ENCODE results near the gene LIN7C.

Gene LIN7C

GRCh38 chr11:27470166-27470565 lies 36.4 kb downstream of the LIN7C start:
- Histone ChIP-seq H2AFZ (ENCODE audit: low read length) (no peak overlapping the region), H3K79me2 (ENCODE audit: insufficient read depth, low read length) (no peaks in the 10 kb centered on the region), H3K36me3 (ENCODE audit: insufficient read depth, low read length) (no peaks in the 10 kb centered on the region), H3K4me1 (ENCODE audit: insufficient read depth, low read length, poor library complexity, severe bottlenecking) (no peaks in the 10 kb centered on the region), H3K9ac (ENCODE audit: low read depth, low read length, poor library complexity, severe bottlenecking) (no peak overlapping the region), H3K9me2 (replicated peaks; ENCODE audit: low read depth, low read length) (no peaks in the 10 kb centered on the region), H3F3A (ENCODE audit: low read depth) (no peaks in the 10 kb centered on the region), H3K4me3 (ENCODE audit: low read length, poor library complexity, severe bottlenecking) (no peak overlapping the region), H3K4me2 (ENCODE audit: low read depth, low read length, poor library complexity, severe bottlenecking) (no peak overlapping the region), H3K27me3 (ENCODE audit: insufficient read depth, low read length, poor library complexity, severe bottlenecking) (no peaks in the 10 kb centered on the region), H3K9me3 (ENCODE audit: insufficient read depth, low read depth, low read length) (no peaks in the 10 kb centered on the region), H4K20me1 (ENCODE audit: insufficient read depth, low read length, poor library complexity, severe bottlenecking) (no peaks in the 10 kb centered on the region)
- TF ChIP-seq CTCF (conservative IDR thresholded peaks at IDR 0.05; ENCODE audit: low read length), result no peak
- no peak for TF ChIP-seq EZH2phosphoT487 (IDR thresholded peaks at IDR 0.05; ENCODE audit: borderline replicate concordance)

- Histone ChIP-seq H3K4me1 (ENCODE audit: insufficient read depth, low read length, poor library complexity, severe bottlenecking) (no peaks in the 10 kb centered on the region), H3K4me3 (ENCODE audit: low read length, poor library complexity, severe bottlenecking) (no peak overlapping the region), H3K79me2 (ENCODE audit: insufficient read depth, low read length) (no peaks in the 10 kb centered on the region), H3K9me2 (replicated peaks; ENCODE audit: low read depth, low read length) (no peaks in the 10 kb centered on the region), H4K20me1 (ENCODE audit: insufficient read depth, low read length, poor library complexity, severe bottlenecking) (no peaks in the 10 kb centered on the region), H3K36me3 (ENCODE audit: insufficient read depth, low read length) (no peaks in the 10 kb centered on the region), H3F3A (ENCODE audit: low read depth) (no peaks in the 10 kb centered on the region), H3K9ac (ENCODE audit: low read depth, low read length, poor library complexity, severe bottlenecking) (no peak overlapping the region), H3K9me3 (ENCODE audit: insufficient read depth, low read depth, low read length) (no peaks in the 10 kb centered on the region), H2AFZ (ENCODE audit: low read length) (no peak overlapping the region), H3K27me3 (ENCODE audit: insufficient read depth, low read length, poor library complexity, severe bottlenecking) (no peaks in the 10 kb centered on the region), H3K4me2 (ENCODE audit: low read depth, low read length, poor library complexity, severe bottlenecking) (no peak overlapping the region)
- TF ChIP-seq EZH2phosphoT487 (IDR thresholded peaks at IDR 0.05; ENCODE audit: borderline replicate concordance), result no peak
- no peak for TF ChIP-seq CTCF (conservative IDR thresholded peaks at IDR 0.05; ENCODE audit: low read length)
These were observed 37.4 kb downstream of the LIN7C start for GRCh38 chr11:27468995-27469695.

GRCh38 chr11:27468209-27468994 lies 38.2 kb downstream of the LIN7C start:
- H3F3A ChIP-seq (ENCODE audit: low read depth), result no peaks in the 10 kb centered on the region
- H3K4me3 ChIP-seq (ENCODE audit: low read length, poor library complexity, severe bottlenecking), result no peak overlapping the region
- H3K79me2 ChIP-seq (ENCODE audit: insufficient read depth, low read length), result no peaks in the 10 kb centered on the region
- no peak overlapping the region for H2AFZ ChIP-seq (ENCODE audit: low read length)
- H3K9me3 ChIP-seq (ENCODE audit: insufficient read depth, low read depth, low read length), result no peaks in the 10 kb centered on the region
- no peaks in the 10 kb centered on the region for H4K20me1 ChIP-seq (ENCODE audit: insufficient read depth, low read length, poor library complexity, severe bottlenecking)
- H3K36me3 ChIP-seq (ENCODE audit: insufficient read depth, low read length), result no peaks in the 10 kb centered on the region
- no peaks in the 10 kb centered on the region for H3K27me3 ChIP-seq (ENCODE audit: insufficient read depth, low read length, poor library complexity, severe bottlenecking)
- no peak overlapping the region for H3K9ac ChIP-seq (ENCODE audit: low read depth, low read length, poor library complexity, severe bottlenecking)
- H3K4me1 ChIP-seq (ENCODE audit: insufficient read depth, low read length, poor library complexity, severe bottlenecking), result no peaks in the 10 kb centered on the region
- H3K9me2 ChIP-seq (replicated peaks; ENCODE audit: low read depth, low read length), result no peaks in the 10 kb centered on the region
- H3K4me2 ChIP-seq (ENCODE audit: low read depth, low read length, poor library complexity, severe bottlenecking), result no peak overlapping the region
- TF ChIP-seq CTCF (conservative IDR thresholded peaks at IDR 0.05; ENCODE audit: low read length), result no peak
- no peak for TF ChIP-seq EZH2phosphoT487 (IDR thresholded peaks at IDR 0.05; ENCODE audit: borderline replicate concordance)

All from Loucy (cell line).